GM20431 (cell line): ENCODE results near the gene ANO2.

Source experiments
- in situ Hi-C: fragments of 300-500 bp; cut with MseI, MboI; formaldehyde crosslinking; loops from one replicate; pipeline ENCODE4 v1.15.0; 2020; ENCODE audit warnings: low sequenced_read_pairs; ENCODE audit not compliant: unreplicated experiment

Gene ANO2

GRCh38 chr12:5945071-5946008 is at the start of gene ANO2:
Gene ANO2, minus strand, starts transcription at chr12:5945259. Its CDS starts 42 bp downstream, at chr12:5945217.
- in situ Hi-C loops, result no loop called here

- in situ Hi-C loops, result loop anchor here (10.0 kb wide), 1 partner anchor 55 kb away; no protein-coding TSS in a partner anchor
These were observed 44.6 kb upstream of the ANO2 start for GRCh38 chr12:5989621-5990020.

GRCh38 chr12:5988659-5989116 is 43.6 kb upstream of the ANO2 start:
- in situ Hi-C loops, result loop anchor here (10.0 kb wide), 1 partner anchor 56 kb away; no protein-coding TSS in a partner anchor

DNA sequence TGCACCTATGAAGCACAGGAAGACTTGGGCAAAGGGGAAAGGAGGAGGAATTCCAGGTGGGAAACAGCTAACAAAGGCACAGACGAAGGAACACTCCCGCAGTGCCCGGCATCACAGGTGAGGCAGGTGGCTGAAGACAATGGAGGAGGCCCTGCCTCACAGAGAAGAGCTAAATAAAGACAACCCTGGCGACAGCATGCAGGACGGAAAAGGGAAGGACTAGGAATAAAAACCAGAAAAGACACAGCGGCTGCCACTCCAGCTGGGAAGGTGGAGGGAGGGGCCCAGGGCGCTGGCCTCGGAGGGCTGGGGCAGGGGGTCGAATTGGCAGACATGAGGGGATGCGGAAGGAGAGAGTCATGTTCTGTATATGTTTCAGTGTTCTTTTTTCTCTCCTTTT is 43.0 kb upstream of the ANO2 start:
- in situ Hi-C loops, result loop anchor here (10.0 kb wide), 1 partner anchor 57 kb away; no protein-coding TSS in a partner anchor

GRCh38 chr12:5987573-5987972 is 42.5 kb upstream of the ANO2 start:
- in situ Hi-C loops, result loop anchor here (10.0 kb wide), 1 partner anchor 57 kb away; no protein-coding TSS in a partner anchor

DNA sequence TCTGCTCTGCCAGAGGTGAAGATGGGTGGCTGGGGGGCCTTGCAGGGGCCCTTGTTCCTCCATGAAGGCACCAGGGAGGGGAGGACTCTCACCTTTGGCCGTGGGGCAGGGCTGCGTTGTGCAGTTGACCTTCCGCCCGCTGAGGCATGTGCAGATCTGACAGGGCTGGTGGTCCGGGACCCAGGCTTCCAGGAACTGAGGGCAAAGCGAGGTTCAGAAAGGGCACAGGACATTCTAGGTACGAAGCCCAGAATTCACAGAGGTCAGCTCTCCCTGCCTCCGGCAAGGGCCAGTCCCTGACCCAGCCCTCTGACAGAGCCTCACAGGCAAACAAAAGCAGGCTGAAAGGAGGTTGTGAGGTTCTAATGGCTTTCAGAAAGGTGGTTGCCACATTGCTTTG is 40.4 kb upstream of the ANO2 start:
- in situ Hi-C loops, result loop anchor here (10.0 kb wide), 1 partner anchor 59 kb away; no protein-coding TSS in a partner anchor

GRCh38 chr12:5984873-5985272 is 39.8 kb upstream of the ANO2 start:
- in situ Hi-C loops, result loop anchor here (10.0 kb wide), 1 partner anchor 60 kb away; no protein-coding TSS in a partner anchor

- in situ Hi-C loops, result loop anchor here (10.0 kb wide), 1 partner anchor 63 kb away; no protein-coding TSS in a partner anchor
These were observed 37.0 kb upstream of the ANO2 start for GRCh38 chr12:5982106-5982505.

DNA sequence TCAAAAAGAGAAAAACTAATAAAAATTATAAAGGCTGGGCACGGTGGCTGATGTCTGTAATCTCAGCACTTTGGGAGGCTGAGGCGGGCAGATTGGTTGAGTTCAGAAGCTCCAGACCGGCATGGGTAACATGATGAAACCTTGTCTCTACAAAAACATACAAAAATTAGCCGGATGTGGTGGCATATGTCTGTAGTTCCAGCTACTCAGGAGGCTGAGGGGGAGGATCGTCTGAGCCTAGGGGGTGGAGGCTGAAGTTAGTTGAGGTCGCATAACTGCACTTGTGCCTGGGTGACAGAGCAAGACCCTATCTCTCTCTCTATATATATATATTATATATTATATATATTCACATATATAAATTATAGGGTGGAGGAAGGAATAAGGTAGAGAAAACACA is 32.5 kb upstream of the ANO2 start:
- in situ Hi-C loops, result no loop called here

DNA sequence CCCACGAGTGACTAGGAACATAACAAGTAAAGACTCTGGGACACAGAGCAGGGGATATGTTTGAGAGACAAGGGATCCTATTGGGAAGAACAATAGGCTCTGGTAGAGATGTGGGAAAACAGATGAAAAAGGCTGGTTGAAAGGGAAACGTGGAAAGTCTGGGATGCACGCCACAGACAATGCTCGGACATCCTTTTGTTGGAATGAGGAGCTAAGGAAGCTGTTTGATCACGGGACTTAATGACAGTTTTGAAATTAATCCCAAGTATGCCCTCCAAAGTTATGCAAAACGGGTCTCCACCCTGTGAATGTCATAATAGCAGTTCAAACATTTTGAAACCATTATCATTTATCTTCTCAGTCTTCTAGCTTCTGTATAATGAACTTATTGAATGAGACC is 31.7 kb upstream of the ANO2 start:
- in situ Hi-C loops, result no loop called here

DNA sequence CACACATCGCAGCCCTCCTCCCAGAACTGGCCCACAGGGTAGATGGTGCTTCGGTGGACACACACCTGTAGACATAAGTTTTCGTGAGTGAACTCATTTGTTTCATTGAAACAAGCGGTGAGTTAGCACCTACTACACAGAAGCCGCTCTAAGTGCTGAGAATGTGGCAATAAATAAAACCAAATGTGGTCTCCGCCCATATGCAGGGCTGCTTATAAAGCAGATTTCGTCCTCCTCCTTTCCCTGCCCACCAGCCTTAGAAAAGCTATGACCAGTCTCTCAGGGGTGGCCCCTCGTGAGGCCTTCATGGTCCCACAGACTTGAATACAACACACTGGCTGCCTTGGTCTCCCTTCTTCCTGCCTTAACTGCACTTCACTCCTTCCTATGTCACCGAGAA is 31.1 kb upstream of the ANO2 start:
- in situ Hi-C loops, result no loop called here

GRCh38 chr12:5973461-5974115 is 28.5 kb upstream of the ANO2 start:
- in situ Hi-C loops, result no loop called here

- in situ Hi-C loops, result no loop called here
These were observed 27.3 kb upstream of the ANO2 start for GRCh38 chr12:5972387-5972786.

- in situ Hi-C loops, result no loop called here
These were observed 26.3 kb upstream of the ANO2 start for GRCh38 chr12:5971194-5971850.

- in situ Hi-C loops, result no loop called here
These were observed 25.1 kb upstream of the ANO2 start for GRCh38 chr12:5969974-5970690.

DNA sequence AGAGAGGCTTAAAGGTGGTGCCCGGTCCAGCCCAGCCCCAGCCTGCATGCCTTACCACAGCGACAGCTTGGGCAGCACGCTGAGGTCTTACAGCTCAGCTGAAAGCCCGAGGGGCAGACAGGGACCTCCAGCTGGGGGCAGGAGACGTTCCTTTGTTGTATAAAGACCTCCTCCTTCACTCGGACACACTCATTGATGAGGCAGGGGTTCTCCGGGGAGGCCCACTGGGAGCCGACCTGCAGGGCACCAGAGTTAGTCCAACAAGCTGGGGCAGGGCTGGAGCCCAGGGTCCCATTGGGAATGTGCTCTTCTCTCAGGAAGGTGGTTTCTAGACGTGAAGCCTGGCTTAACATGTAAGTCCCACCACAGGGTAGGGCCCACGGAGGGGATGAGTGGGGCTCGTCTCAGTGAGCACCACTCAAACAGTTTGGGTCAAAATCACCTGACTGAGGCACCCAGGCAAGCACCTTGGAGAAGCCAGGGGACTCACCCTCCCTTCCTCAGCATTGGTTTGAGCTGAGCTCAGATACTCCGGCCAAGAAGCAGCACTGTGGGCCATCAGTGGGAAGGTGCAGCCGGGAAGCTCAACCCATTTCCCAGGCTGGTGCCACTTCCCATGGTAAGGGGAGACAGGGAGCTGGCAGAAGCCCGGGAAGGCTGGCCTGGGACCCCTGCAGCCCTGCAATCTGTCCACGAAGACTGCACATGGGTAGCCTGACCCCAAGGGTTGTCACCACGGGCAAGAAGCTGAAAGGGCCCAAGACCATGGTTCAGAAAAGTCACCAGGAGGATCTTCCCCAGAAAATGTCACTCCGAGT is 24.3 kb upstream of the ANO2 start:
- in situ Hi-C loops, result no loop called here

DNA sequence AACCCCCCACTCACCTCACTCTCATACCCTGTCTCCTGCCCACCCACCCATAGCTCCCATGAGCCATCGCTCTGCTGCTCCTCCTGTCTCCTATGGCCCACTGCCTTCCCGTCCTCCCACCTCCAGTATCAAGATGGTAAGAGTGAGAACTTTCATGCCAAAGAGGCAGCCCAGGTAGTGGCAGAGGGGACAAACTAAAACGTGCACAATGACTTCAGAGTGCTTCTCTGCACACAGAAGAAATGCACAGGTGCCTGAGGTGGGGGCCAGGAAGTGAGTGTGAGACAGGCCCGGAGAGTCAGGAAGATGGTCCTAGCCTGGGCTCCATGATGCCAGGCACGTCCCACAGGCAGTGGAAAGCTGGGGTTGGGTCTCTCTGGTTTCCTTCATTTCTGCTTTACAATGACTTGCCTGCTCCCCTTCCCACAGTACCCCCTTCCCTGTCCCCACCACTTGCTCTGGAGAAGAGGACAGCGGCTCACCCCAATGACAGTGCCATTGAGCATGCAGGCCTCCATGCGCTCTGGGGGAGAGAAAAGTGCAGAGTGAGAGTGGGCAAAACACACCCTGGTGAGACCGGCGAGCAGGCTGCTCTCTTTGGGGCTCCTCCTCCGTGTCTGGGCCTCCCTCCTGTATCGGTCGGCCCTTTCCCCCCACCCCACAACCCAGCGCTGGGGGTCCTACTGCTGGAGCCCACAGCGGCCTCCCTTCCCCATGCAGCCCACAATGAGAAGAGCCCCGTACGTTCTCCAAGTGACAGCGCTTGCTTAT is 22.8 kb upstream of the ANO2 start:
- in situ Hi-C loops, result no loop called here

- in situ Hi-C loops, result no loop called here
These were observed 21.5 kb upstream of the ANO2 start for GRCh38 chr12:5966486-5967095.
